AG04450 (cell line): ENCODE measurements around the gene TFF1. TPM values are rescaled to one million over a fixed set of nuclear protein-coding genes. Genes with fewer than 3 reads are reported as not detected.

Source experiments
- CTCF ChIA-PET: fragments of 300-600, 350-600 bp; formaldehyde crosslinking; extraction: SDS; loops from one replicate; lab custom pipeline; 2022; ENCODE audit warnings: antibody characterized with exemption, inconsistent platforms; lab: Charles Lee
- POLR2A ChIA-PET: fragments of 350-600 bp; formaldehyde crosslinking; extraction: SDS; loops from one replicate; lab custom pipeline; 2021; ENCODE audit warnings: antibody characterized with exemption, inconsistent platforms; lab: Yijun Ruan, JAX
- DNase-seq: peaks from one replicate; pipeline ENCODE4 v3.0.0-alpha.2; 2011; ENCODE audit warnings: low read depth, low spot score
- H3K27ac ChIP-seq: one replicate; pipeline ENCODE4 v1.5.1; 2012; ENCODE audit warnings: low read depth, low read length, control low read depth
- H3K27me3 ChIP-seq: one replicate; pipeline ENCODE4 v1.6.0; 2012; ENCODE audit warnings: low read length; ENCODE audit not compliant: control insufficient read depth, insufficient read depth
- H3K4me3 ChIP-seq: 2 replicates; pipeline ENCODE4 v1.5.1; 2011; ENCODE audit warnings: mild to moderate bottlenecking, low read depth, low read length, control low read depth
- H3K9me3 ChIP-seq: 2 replicates; pipeline ENCODE4 v1.5.1; 2012; ENCODE audit warnings: low read length; ENCODE audit not compliant: control insufficient read depth, insufficient read depth
- polyA plus RNA-seq: library from polyadenylated mRNA; depleted of rRNA; stranded (reverse); fragments of >200 nt; gene quantifications from 2 replicates; pipeline ENCODE4 v1.2.3, GENCODE V29; 2011
- TF ChIP-seq, protein P1 (sequence below): IDR thresholded peaks from 2 replicates; pipeline ENCODE4 v1.5.1; 2011; ENCODE audit warnings: low read depth, low read length, control low read depth, inconsistent platforms

The TFF1 gene
- polyA plus RNA-seq, 1 experiment: not detected

DNA sequence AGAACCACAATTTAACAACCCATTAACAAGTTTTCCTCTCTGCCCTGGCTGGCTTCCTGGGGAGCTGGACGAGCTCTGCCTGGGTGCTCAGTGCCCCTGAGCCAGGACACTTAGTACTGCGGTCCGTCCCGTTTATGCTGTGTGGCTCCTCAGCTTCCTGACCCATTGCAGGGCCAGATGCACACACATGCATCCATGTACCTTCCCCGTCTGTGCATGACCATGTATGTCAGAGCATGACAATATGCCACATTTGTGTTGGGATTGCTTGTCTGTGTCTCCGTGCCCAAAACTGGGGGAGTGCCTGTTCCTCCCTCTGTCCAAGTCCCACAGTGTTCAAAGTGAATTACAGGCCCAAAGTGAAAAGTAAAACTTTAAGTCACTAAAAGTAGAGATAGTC, 41.4 kb downstream of the TFF1 start:
- Histone ChIP-seq H3K9me3 (no peaks in the 10 kb centered on the region; the same call in 1 of the 2 replicates), H3K27ac (no peak overlapping the region), H3K27me3 (peaks cover 10% of the 10 kb centered on the region), H3K4me3 (no peak overlapping the region)
- TF ChIP-seq, protein P1, sequence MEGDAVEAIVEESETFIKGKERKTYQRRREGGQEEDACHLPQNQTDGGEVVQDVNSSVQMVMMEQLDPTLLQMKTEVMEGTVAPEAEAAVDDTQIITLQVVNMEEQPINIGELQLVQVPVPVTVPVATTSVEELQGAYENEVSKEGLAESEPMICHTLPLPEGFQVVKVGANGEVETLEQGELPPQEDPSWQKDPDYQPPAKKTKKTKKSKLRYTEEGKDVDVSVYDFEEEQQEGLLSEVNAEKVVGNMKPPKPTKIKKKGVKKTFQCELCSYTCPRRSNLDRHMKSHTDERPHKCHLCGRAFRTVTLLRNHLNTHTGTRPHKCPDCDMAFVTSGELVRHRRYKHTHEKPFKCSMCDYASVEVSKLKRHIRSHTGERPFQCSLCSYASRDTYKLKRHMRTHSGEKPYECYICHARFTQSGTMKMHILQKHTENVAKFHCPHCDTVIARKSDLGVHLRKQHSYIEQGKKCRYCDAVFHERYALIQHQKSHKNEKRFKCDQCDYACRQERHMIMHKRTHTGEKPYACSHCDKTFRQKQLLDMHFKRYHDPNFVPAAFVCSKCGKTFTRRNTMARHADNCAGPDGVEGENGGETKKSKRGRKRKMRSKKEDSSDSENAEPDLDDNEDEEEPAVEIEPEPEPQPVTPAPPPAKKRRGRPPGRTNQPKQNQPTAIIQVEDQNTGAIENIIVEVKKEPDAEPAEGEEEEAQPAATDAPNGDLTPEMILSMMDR: no peak
- DNase-seq: no peak
- POLR2A ChIA-PET: no interaction called here
- CTCF ChIA-PET: interaction anchor here (0.6 kb wide), 1 partner anchor 180 kb away, joined by 3 read pairs; no protein-coding TSS in a partner anchor

DNA sequence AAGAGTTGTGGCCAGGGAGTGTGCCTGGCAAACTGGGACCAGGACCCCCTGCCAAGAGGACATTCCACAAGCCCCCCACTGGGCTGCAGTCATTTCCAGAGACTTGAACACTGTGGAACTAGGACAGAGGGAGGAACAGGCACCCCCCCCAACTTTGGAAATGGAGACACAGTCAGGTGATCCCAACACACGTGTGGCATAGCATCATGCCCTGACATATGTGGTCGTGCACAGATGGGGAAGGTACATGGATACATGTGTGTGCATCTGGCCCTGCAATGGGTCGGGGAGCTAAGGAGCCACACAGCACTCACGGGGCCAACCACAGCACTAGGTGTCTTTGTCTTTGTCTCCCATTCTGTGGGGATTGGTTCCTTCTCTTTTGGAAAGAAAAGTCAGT, 44.5 kb downstream of the TFF1 start:
- ChIA-PET POLR2A (no interaction called here), CTCF (no interaction called here)
- TF ChIP-seq, protein P1: no peak

DNA sequence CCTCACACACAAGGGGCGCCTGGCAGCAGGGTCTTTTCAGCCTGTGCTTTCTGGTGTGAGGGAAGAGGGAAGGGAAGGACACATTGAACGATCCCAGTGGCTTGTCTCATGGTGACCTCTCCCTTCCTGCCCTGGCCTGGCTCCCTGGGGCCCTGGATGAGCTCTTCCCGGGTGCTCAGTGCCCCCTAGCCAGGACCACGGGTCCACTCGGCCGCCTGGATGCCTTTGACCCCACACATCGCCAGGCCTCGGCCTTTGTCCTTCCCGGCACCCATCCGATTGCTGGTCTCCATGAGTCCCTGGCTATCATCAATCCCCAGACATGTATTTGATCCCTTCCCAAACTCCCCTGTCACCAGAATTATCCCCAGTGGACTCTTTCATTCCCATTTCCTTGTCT, 45.1 kb downstream of the TFF1 start:
- POLR2A ChIA-PET: no interaction called here
- Histone ChIP-seq H3K27me3 (peaks cover 6% of the 10 kb centered on the region), H3K27ac (no peak overlapping the region), H3K9me3 (no peaks in the 10 kb centered on the region; the same call in 1 of the 2 replicates), H3K4me3 (no peak overlapping the region)
- no peak for DNase-seq
- TF ChIP-seq, protein P1: no peak
- CTCF ChIA-PET: no interaction called here

More for the DNA sequence above, 44.5 kb downstream of the TFF1 start:
- H3K27ac ChIP-seq: no peak overlapping the region
- no peak overlapping the region for H3K4me3 ChIP-seq
- H3K9me3 ChIP-seq: no peaks in the 10 kb centered on the region; the same call in 1 of the 2 replicates
- peaks cover 6% of the 10 kb centered on the region for H3K27me3 ChIP-seq
- no peak for DNase-seq

DNA sequence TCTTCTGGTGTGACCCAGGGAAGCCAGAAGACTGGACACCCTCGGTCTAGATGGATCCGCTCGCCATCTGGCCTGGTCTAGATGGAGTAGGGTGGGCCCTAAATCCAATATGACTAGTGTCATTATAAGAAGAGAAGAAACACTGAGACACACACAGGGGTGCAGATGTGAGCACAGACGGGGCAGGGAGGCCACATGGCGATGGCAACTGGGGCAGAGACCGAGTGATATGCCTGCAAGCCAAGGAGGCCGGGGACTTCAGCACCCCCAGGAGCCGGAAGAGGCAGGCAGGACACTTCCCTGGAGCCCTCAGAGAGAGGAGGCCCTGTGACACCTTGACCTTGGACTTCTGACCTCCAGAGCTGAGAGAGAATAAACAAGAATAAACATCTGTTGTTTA, 45.5 kb downstream of the TFF1 start:
- no peak overlapping the region for H3K27ac ChIP-seq
- H3K4me3 ChIP-seq: no peak overlapping the region
- TF ChIP-seq, protein P1: no peak
- CTCF ChIA-PET: no interaction called here
- POLR2A ChIA-PET: no interaction called here
- H3K27me3 ChIP-seq: peaks cover 6% of the 10 kb centered on the region
- H3K9me3 ChIP-seq: no peaks in the 10 kb centered on the region; the same call in 1 of the 2 replicates
- no peak for DNase-seq

DNA sequence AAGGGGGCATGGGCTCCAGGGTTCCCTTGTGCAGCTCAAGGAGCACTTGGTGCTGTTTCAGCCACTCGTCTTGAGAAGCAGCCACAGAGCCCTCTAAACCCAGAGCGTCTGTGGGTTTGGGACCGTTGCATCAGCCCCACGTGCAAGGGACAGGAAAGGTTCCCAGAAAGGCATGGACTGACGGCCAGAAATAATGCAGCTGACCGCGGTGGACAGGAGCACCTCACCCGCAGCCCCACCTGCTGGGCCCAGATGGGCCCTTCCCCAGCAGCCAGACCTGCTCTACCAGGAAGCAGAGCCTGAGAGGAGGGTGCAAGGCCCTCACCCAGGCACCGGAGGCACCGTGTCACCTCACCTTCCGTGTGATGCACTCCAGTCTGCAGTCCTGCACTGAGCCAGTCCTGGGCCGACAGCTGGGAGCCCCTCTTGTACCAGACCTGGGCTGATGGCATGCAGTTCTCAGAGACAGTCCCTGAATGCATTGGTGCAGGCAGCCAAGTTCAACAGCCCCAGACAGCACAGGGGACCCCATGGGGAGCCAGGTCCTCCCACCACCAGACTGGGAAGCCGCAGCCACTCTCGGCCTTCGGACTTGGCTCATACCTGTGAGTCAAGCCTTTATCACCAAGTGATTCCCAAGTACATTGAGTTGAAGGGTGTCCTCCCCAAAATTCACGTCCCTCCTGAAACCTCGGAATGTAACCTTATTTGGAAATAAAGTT, 46.3 kb downstream of the TFF1 start:
- POLR2A ChIA-PET: no interaction called here
- TF ChIP-seq, protein P1: no peak
- H3K4me3 ChIP-seq: no peak overlapping the region
- CTCF ChIA-PET: no interaction called here
- DNase-seq: no peak
- H3K9me3 ChIP-seq: no peaks in the 10 kb centered on the region; the same call in 1 of the 2 replicates
- no peaks in the 10 kb centered on the region for H3K27me3 ChIP-seq
- H3K27ac ChIP-seq: no peak overlapping the region
